GM18873 (cell line): ENCODE results near the gene ZNF185.

ENCODE experiments used
- ATAC-seq: cut with Tn5 transposase; IDR thresholded peaks from one replicate; pipeline ENCODE4 v1.9.1; 2021; ENCODE audit warnings: mild to moderate bottlenecking, moderate library complexity, moderate number of reproducible peaks; ENCODE audit not compliant: unreplicated experiment, low FRiP score

Gene ZNF185

DNA sequence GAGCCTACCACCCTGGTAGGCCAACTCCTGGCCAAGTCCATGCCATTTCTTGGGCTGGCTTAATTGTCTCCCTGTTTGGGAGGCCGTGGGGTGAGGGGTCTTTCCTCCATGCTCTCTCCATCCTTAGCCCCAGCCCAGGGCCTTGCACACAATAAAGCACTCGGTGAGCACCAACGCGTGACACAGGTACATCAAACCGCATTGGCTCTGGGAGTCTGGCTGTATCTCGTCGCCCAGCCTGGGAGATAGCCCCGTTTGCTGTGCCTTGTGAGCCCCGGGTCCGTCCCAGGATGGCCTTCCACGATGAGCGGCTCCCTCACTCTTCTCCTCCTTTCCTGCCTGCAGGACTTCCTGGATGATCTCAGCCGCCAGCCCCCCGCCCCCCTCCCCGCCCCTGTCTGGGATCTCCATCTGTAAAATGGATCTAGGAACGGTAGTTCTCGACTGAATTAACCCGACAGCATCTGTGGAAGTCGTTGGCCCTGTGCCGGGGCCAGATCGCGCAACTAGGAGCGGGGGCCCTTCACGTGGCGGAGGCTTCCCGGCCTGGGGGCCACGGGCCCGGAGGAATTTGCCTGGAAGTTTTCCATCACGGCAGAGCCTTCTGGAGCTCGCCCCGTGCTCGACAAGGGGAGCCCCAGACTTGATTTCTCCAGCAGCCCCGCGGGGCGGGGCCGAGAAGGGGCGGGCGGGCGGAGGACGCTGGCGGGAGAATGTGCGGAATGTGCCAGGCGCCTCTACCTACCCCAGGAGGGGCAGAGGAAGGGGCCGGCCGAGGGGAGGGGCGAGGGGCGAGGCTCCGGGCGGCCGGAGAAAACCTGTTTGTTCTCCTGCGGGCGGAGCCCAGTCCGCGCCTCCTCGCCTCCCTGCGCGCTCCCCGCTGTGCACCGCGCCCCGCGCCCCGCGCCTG lies at the start of gene ZNF185:
Gene ZNF185 (plus strand): TSS at position 846 of the 910 bp plus-strand sequence. CDS start 16,423 bp downstream, outside the sequence.
- ATAC-seq, result no peak

DNA sequence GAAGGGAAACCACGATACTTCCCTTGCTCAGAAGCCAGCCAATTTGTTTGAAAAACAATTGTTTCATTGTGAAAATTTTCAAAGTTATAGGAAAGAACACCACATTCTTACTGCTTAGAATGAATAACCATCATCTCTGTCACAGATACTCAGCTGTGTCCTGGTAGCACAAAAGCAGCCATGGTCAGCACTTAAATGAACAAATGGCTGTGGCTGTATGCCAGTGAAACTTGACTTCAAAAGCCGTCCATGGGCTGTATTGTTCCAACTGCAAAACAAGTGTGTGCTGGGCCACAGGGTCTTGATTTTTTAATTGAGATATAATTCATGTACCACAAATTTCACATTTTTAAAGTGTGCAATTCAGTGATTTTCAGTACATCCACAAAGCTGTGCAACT lies 47.4 kb upstream of the ZNF185 start:
- no peak for ATAC-seq

DNA sequence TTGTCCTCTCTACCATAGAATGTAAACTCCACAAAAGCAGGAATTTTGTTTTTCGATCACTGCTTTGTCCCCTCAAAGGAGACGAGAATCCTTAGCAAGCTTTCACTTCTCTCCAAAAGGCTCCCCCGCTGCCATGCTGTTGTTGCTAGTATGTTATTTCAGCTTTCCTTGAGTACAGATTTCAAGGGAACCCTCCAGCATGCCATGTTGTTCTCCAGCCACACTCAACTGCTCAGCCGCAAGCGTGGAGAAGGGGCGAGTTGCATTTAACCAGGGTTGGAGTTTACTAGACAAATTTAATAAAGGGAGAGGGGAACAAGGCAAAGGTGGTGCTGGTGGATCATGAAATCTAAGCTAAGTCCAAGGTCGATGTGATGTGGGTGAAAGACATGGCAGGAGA lies 43.9 kb upstream of the ZNF185 start:
- ATAC-seq, result no peak

DNA sequence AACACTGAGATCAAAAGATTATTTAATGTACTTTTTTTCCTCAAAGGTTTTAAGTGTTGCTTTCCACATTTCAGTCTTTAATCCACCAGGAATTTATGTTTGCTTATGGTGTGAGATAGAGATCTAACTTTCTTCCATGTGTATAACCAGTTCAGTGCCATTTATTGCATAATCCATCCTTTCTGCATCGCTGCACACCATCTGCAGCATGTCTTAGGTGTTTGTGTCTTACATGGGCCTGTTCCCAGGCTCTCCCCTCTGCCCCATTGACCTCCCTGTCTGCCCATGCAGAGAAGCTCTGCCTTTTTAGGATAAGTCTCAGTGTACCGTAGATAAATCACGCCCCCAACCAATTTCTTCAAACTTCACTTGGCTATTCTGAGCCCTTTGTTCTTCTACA lies 36.8 kb upstream of the ZNF185 start:
- ATAC-seq, result no peak

DNA sequence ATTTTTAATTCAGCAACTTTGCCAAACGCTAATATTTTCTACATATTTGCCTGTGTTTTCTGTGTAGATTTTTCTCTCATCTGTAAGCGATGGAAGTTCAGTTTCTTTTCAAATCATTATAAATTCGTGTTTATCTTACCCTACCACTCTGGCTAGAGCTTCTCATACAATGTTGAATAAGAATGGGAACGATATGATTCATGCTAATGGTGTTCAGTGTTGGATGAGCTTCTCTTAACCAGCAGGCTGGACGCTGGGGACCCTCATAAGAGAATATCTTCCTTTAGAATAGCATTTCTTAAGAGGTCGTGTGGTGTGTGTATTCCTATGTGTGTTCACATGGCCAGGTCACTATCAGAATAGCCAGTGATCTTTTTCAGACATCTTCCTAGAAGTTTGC lies 36.0 kb upstream of the ZNF185 start:
- no peak for ATAC-seq

DNA sequence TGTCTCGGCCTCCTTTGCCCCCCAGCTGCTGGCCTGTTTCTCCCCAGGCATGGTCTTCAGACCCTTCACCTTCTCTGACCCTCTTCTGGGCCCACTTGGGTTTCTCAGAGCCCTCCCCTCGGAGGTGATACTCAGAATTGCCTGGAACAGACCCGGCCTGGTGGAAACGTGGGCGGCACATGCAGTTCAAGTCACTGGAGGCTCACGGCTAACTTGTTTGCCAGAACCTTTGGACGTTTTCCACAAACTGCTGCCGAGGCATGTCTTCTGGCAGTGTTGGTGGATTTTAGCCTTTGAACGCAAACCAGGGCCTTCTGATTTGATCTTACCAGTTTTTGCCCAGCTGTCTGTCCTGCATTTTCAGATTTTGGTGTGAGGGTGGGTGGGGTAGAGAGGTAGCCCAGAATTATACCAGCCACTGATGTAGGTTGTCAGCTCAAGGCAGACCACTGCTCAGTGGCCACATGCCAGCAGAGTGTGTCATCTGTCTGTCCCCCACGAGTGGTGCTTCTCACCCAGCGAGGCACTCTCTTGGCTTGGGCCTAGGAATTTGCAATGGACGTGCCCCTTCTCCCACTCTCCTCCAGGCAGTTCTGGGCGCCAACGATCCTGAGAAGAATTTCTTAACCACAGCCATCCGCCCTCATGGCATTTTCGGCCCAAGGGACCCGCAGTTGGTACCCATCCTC lies 32.5 kb upstream of the ZNF185 start:
- ATAC-seq, result no peak

DNA sequence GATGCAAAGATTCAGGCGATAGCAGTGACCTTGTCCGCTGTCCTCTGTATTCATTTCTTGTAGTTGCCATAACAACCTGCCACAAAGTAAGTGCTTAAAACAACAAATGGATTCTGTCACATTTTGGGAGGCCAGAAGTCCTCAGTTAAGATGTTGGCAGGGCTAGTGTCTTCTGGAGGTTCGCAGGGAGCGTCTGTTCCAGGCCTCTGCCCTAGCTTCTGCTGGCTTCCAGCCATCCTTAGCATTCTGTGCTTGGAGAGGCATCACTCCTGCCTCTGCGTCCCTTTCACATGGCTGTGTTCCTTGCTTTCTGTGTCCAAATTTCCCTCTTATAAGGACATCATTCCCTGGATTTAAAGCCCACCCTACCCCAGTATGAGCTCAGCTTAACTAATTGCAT lies 31.5 kb upstream of the ZNF185 start:
- ATAC-seq, result no peak

DNA sequence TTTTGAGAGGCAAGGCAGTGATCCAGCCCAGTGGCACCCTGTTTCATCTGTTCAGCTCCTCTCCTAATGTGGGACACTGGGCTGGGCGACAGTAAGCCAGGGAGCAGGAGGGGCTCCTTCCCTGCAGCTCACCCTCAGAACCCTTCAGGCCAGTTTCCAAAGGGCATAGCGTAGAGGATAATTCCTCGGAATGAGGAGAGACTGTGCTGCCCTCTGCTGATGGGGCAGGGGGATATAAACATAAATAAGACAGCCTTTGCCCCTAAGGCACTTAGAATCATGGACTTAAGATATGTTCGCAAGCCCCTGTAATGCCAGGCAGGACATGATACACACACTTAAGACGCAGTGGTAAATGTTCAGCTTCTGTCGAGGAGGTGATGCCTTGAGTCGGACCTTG lies 27.9 kb upstream of the ZNF185 start:
- no peak for ATAC-seq

DNA sequence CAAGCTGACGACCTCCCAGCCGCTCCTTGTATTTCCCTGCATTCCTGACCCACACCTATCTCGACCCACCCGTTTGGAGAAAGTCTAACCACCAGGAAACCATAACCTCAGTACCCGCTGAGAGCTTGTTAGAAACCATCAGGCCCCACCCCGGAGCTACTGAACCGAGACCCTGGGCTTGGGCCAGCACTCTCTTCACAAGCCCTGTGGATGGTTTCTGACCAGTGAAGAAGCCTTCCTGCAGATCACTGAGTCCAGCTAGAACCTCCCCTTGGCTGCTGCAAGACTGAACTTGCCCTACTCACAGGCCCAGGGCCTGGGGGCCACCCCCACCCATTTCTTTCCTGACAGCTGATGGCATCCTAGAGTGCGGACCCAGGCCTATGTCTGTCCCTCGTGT lies 26.6 kb upstream of the ZNF185 start:
- no peak for ATAC-seq

DNA sequence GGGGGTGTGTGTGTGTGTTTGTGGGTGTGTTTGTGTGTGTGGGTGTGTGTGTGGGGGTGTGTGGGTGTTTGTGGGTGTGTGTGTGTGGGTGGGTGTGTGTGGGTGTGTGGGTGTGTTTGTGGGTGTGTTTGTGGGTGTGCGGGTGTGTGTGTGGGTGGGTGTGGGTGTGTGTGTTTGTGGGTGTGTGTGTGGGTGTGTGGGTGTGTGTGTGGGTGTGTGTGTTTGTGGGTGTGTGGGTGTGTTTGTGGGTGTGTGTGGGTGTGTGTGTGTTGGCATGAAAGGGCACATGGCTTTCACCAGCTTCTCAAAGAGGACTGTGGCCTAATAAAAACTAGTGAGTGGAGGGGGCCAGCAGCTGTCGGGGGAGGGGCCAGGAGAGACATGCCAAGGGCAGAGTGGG lies 25.3 kb upstream of the ZNF185 start:
- ATAC-seq, result no peak

DNA sequence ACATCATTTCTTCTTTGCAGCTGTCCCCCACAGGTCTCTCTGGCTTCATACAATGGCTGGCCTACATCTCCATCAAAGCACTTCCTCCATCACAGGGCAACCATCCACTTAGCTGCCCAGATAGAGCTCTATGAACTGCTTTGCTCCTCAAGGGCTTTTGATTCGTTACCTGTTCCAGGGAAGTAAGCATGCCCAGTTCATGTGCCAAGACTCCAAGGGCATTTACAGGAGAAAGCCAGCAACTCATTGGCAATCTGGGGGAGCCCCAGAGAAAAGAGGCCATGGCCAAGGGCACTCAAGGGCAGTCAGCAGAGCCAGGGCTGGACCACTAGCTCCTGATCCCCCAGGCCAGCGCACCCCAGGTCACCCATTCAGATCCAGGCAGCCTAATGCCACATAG lies 24.5 kb upstream of the ZNF185 start:
- ATAC-seq, result no peak

DNA sequence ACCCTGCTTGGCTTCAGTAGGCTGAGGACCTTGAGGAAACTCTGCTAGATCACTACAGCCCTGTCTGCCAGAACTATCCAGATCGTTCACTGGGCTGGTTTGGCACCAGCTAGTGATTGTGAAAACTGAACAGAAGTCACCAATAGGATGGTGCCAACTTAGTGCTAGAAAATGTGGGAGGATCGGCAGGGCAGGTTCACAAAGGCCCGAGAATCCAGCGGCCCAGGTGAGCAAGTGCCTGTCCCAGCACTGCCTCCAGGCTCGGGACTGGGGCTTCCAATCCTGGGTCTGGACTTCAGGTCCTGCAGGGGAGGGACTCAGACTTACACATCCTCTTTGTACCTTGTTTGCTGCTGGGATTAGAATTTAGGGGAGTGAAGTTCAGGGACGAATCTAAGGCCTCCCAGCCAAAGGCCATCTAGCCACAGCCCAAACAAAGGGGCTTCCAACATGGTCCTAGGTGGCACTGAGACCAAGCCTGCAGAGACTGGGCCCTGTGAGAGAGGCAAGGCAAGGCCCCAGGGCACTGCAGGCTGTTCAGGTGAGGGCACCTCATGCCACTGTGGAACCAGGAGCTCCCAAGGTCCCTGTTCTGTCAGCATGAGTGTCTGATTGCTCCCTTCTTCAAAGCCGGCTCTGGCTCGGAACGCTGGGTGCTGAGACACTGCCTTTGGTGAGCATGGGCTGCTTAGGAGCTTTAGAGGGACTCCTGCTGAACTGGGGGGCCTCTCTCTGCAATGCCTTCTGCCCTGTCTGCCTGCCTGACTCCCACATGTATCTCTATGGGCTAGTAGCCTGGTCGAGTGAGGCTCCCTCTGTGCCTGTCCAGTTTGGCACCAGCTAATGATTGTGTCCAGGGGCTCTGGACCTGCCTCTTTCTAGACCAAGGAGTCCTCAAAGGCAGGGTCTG lies 20.7 kb upstream of the ZNF185 start:
- ATAC-seq, result no peak

DNA sequence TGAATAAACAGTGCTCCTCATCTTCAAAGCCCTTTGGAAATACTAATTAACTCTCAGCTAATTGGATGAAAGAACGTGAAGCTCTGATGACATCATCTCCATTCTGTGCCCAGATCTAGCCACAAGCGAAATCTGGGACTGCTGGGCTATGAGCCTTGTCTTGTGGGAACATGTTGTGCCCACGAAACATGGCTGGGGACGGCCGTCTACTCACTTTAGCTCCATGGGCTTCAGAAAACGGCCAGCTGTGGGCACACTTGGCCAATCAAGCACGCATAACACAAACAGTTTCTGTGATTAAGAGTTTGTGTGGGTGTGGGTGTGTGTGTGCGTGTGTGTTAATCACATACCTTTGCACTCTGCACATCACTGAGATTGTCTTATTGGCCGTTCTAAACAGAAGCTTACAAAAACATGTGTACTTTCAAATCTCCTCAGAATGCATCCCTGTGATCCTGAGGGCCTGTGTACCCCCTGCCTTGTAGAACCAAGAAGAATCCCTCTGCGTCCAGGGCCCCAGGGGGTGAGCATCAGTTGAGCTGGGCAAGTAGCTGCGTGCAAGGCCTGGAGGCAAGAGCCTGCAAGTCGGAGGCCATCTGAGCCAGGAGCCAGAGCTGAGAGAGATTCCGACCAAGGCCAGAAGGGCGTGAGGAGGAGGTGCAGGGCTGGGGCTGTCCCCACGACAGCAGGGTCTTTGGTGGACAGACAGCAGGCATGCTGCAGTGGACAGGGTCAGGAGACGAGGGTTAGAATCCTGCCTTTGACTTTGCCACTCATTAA lies 18.7 kb upstream of the ZNF185 start:
- no peak for ATAC-seq

DNA sequence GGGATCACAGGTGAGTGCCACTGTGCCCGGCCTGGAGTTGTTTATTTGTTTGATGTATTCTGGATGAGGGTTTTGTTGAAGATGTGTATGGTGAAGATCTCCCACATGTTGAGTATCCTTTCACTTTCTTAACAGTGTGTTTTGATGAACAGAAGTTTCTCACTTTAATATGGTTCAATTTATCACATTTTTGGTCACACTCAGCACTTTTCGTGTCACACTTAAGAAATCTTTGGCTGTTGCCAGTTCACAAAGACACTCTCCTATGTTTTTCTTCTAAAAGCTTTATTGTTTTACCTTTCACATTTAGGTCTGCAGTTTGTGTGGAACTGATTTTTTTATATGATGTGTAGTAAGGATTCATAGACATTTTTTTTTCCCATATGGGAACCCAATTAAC lies 16.6 kb upstream of the ZNF185 start:
- no peak for ATAC-seq

DNA sequence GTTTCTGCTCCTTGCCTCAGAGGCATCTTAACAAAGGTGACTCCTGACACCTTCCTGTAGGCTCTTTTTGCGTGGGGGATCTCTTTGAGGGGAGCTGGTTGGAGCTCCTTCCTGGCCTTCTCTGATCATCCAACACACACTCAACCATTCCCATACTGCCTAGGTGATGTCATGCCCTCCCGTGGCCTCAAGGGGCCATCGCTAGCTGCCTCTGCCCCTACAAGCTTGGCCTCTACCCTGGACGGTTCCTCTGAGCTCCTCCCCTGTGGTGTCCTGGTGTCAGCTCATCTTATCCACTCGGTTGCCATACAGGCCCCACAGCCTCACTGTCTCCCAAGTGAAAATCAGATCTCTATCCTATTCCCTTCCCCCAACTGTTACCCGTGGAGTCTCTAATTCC lies 13.7 kb upstream of the ZNF185 start:
- no peak for ATAC-seq

DNA sequence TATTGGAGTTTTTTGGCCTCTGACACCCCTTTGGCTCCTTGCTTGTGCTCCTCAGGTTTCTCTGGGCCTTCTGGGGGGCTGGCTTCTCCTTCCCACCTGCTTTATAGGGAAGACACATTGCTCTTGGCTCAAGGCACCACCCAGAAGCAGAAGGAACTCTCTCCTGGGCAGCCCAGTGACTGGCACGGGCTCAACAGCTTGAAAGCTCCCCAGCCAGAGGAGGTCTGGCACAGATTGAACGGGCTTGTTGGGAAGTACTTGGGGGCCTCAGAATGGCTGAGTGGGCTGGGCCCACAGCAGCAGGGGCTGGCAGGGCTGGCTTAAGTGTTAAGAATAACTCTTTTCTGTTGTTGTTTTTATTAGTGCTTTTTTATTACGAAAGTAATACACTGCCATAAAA lies 11.2 kb upstream of the ZNF185 start:
- ATAC-seq, result no peak

DNA sequence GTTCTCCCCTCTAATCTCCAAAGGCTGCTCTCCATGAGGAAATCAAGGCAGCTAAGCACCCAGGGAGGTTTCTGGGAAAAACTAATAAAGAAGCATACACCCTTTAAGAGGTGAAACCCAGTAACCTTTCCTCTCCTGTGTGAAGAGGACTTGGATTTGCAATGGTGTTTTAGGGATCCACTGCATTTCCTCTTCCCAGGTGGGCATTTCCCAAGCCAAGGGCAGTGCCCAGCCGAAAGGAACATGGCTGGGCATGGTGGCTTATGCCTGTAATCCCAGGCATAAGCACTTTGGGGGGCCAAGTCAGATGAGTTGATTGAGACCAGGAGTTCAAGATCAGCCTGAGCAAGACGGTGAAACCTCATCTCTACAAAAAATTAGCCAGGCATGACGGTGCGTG lies 5.4 kb upstream of the ZNF185 start:
- no peak for ATAC-seq

DNA sequence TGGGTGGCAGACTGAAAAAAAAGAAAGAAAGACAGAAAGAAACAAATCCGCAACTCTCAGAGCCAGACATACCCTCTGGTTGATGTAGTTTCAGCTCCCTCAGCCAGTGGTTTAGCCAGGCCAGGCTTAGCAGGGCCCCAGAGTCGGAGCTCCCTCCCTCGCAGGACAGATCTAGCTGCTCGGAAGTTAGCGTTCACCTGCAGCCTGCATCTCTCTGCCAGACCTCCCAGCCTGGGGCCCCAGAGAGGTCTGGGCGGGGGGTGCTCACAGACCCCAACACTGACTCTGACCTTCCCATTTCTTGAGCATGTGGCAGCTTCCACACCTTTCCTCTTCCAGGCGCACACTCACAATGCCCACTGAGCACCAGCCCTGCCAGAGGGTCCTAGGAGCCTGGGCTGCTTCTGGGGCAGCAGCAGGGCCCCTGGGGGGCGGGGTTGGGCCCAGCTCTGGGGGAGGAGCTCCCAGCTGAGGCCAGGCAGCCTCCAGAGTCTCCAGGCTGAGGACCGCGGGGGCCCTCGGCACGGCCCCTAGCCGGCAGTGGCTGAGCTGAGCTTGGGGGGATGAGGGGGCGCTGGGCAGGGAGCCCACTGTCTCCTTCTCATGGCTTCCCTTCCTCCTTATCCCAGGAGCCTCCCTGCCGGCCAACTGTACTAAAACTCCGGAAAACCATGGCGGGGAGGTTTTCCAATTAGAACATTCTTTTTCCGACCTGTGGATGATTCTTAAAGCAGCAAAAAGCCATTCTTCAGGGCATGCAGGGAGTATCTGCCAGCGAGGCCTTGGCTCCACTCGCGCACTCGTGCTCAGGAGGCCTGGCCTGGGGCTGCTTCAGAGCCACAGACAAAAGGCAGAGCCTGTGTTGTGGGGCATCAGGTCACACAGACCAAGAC lies 4.6 kb upstream of the ZNF185 start:
- ATAC-seq, result no peak

DNA sequence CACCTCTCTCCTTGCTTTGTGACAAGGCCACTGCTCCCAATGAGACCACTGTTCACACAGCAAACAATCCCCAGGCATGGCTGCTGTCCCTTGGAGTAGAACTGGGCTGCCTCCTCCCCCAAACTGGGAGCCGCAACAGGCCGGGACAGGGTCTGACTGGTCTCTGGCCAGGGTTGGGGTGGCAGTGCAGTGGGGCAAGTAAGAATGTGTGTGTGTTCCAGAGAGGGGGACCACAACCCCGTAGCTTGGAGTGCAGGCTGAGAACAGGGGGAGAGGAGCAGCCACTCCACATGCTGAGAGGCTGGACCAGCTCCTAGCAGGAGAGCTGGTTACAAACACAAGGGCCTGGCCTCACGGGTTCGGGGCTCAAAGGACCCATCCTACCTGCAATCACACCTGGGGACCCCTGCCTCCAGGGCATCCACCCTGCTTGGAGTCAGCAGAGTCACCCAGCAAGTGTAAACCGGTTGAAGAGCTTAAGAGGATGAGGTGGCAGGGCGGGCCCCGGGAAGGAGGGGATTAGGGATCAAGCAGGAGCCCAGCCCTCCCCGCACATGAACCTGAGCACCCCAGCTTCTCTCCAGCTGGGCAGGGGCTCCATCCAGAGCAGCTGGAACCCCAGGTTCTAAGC lies 3.8 kb upstream of the ZNF185 start:
- no peak for ATAC-seq
